ENCODE data around the gene RND1. TPM values are rescaled to one million over a fixed set of nuclear protein-coding genes. Genes with fewer than 3 reads are reported as not detected.

The RND1 gene
- total RNA-seq, 2 donors from 2014 or later, result 6.0 to 8.2 TPM

DNA sequence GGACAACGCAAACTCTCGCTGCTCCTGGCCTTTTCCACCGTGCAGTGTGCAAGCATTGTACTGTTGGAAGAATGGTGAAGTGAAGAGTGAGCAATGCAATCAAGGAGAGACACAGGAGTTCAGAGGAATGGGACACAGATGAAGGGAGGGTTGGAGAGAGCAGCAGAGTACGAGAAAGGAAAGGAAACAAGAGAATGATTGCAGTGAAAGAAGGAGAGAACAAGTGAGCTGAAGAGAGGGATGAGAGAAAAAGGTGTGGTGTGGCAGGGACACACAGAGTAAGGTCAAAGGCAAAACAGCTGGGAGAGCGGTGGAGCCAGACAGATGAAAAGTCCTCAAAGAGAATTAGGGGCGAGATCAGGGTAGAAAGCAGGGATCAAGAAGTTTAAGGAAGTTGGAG, 34.4 kb downstream of the RND1 start:
- H3K36me3 Mint-ChIP-seq (ENCODE audit: low read depth), result peaks cover 4% of the 10 kb centered on the region
- DNase-seq (no peak), ATAC-seq (no peak)
- H3K27ac Mint-ChIP-seq, result peak overlapping the region; percentile 74
- no peaks in the 10 kb centered on the region for H3K9me3 ChIP-seq (ENCODE audit: control insufficient read depth, low read length, poor library complexity, severe bottlenecking)
- H3K4me3 Mint-ChIP-seq, result no peak overlapping the region
- H3K27me3 Mint-ChIP-seq, result no peaks in the 10 kb centered on the region
- H3K4me1 Mint-ChIP-seq, result peaks cover 16% of the 10 kb centered on the region

- Mint-ChIP-seq H3K27me3 (no peaks in the 10 kb centered on the region), H3K4me1 (peaks cover 21% of the 10 kb centered on the region)
Measured at GRCh38 chr12:48828841-48829575, 36.7 kb downstream of the RND1 start.

GRCh38 chr12:48828293-48828692, 37.4 kb downstream of the RND1 start:
- no peaks in the 10 kb centered on the region for H3K27me3 Mint-ChIP-seq
- DNase-seq (no peak), ATAC-seq (no peak)
- H3K36me3 Mint-ChIP-seq (ENCODE audit: low read depth), result peaks cover 4% of the 10 kb centered on the region
- H3K27ac Mint-ChIP-seq, result peak overlapping the region; percentile 62
- H3K4me3 Mint-ChIP-seq, result no peak overlapping the region
- no peaks in the 10 kb centered on the region for H3K9me3 ChIP-seq (ENCODE audit: control insufficient read depth, low read length, poor library complexity, severe bottlenecking)
- peaks cover 25% of the 10 kb centered on the region for H3K4me1 Mint-ChIP-seq

More at GRCh38 chr12:48828841-48829575, 36.7 kb downstream of the RND1 start:
- no peaks in the 10 kb centered on the region for H3K9me3 ChIP-seq (ENCODE audit: control insufficient read depth, low read length, poor library complexity, severe bottlenecking)
- no peak for ATAC-seq
- DNase-seq, result no peak
- H3K4me3 Mint-ChIP-seq, result no peak overlapping the region
- H3K27ac Mint-ChIP-seq, result peak overlapping the region; percentile 62
- peaks cover 4% of the 10 kb centered on the region for H3K36me3 Mint-ChIP-seq (ENCODE audit: low read depth)

DNA sequence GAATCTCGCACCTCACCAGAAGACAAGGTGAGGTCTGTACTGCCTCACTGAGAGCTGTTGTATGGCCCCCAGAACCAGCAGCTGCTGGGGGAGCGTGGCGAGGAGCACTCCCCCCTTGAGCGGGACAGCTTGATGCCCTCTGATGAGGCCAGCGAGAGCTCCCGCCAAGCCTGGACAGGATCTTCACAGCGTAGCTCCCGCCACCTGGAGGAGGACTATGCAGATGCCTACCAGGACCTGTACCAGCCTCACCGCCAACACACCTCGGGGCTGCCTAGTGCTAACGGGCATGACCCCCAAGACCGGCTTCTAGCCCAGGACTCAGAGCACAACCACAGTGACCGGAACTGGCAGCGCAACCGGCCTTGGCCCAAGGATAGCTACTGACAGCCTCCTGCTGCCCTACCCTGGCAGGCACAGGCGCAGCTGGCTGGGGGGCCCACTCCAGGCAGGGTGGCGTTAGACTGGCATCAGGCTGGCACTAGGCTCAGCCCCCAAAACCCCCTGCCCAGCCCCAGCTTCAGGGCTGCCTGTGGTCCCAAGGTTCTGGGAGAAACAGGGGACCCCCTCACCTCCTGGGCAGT, 38.1 kb downstream of the RND1 start:
- Mint-ChIP-seq H3K4me1 (peaks cover 25% of the 10 kb centered on the region), H3K36me3 (ENCODE audit: low read depth) (peaks cover 4% of the 10 kb centered on the region), H3K4me3 (no peak overlapping the region), H3K27me3 (no peaks in the 10 kb centered on the region), H3K27ac (no peak overlapping the region)
- ATAC-seq (no peak), DNase-seq (no peak)
- no peaks in the 10 kb centered on the region for H3K9me3 ChIP-seq (ENCODE audit: control insufficient read depth, low read length, poor library complexity, severe bottlenecking)

DNA sequence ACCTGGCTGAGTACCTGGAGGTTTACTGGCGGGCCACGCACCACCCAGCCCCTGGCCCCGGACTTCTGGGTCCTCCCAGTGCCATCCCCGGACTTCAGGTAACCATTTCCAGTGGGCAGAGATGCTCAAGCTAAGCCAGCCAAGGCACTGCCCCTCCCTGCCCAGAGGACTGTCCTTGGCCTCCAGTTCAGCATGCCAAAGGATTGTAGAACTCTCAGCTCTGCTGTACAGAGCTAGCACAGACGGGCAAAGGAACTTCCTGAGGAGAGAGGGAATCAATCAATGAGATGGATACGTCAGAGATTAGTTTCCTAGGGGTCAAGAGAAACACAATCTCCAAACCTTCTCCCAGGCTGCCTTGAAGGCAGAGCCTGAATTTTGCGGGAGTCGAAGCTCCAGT, 38.6 kb downstream of the RND1 start:
- Mint-ChIP-seq H3K27me3 (no peaks in the 10 kb centered on the region), H3K36me3 (ENCODE audit: low read depth) (peaks cover 4% of the 10 kb centered on the region), H3K4me1 (peaks cover 29% of the 10 kb centered on the region), H3K4me3 (no peak overlapping the region), H3K27ac (no peak overlapping the region)
- H3K9me3 ChIP-seq (ENCODE audit: control insufficient read depth, low read length, poor library complexity, severe bottlenecking), result no peaks in the 10 kb centered on the region
- DNase-seq (no peak), ATAC-seq (no peak)

- DNase-seq, result no peak
- Mint-ChIP-seq H3K27me3 (no peaks in the 10 kb centered on the region), H3K4me1 (peaks cover 29% of the 10 kb centered on the region), H3K27ac (no peak overlapping the region), H3K4me3 (no peak overlapping the region), H3K36me3 (ENCODE audit: low read depth) (peaks cover 3% of the 10 kb centered on the region)
- no peaks in the 10 kb centered on the region for H3K9me3 ChIP-seq (ENCODE audit: control insufficient read depth, low read length, poor library complexity, severe bottlenecking)
- ATAC-seq, result no peak
Measured at GRCh38 chr12:48826209-48826855, 39.3 kb downstream of the RND1 start.

DNA sequence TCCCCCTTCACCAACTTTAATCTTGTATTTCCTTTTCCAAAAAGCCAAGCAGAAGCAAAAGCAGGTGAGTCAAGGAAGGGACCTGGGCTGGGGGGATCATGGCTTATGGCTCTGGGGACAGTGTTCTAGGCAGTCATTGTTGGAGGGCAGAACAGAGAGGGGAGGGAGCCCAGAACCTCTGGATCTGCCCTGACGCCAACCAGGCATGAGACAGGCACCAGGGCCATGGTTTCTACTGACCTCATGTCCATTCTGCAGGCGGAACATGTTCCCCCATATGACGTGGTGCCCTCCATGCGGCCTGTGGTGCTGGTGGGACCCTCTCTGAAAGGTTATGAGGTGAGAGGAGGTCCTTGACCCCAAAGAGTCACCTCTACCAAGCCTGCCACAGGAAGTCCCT, 40.8 kb downstream of the RND1 start:
- Mint-ChIP-seq H3K4me3 (no peak overlapping the region), H3K27me3 (no peaks in the 10 kb centered on the region), H3K36me3 (ENCODE audit: low read depth) (no peaks in the 10 kb centered on the region), H3K27ac (peak overlapping the region; percentile 43), H3K4me1 (peaks cover 25% of the 10 kb centered on the region)
- no peaks in the 10 kb centered on the region for H3K9me3 ChIP-seq (ENCODE audit: control insufficient read depth, low read length, poor library complexity, severe bottlenecking)
- DNase-seq (no peak), ATAC-seq (no peak)

GRCh38 chr12:48824112-48824511, 41.6 kb downstream of the RND1 start:
- Mint-ChIP-seq H3K27ac (peak overlapping the region; percentile 43), H3K27me3 (no peaks in the 10 kb centered on the region), H3K4me1 (peaks cover 28% of the 10 kb centered on the region), H3K36me3 (ENCODE audit: low read depth) (no peaks in the 10 kb centered on the region), H3K4me3 (no peak overlapping the region)
- H3K9me3 ChIP-seq (ENCODE audit: control insufficient read depth, low read length, poor library complexity, severe bottlenecking), result no peaks in the 10 kb centered on the region
- DNase-seq (no peak), ATAC-seq (peak; percentile 56)

- H3K36me3 Mint-ChIP-seq (ENCODE audit: low read depth), result no peaks in the 10 kb centered on the region
- H3K4me1 Mint-ChIP-seq, result peaks cover 27% of the 10 kb centered on the region
- ATAC-seq, result no peak
Measured at GRCh38 chr12:48823281-48823680, 42.4 kb downstream of the RND1 start.

DNA sequence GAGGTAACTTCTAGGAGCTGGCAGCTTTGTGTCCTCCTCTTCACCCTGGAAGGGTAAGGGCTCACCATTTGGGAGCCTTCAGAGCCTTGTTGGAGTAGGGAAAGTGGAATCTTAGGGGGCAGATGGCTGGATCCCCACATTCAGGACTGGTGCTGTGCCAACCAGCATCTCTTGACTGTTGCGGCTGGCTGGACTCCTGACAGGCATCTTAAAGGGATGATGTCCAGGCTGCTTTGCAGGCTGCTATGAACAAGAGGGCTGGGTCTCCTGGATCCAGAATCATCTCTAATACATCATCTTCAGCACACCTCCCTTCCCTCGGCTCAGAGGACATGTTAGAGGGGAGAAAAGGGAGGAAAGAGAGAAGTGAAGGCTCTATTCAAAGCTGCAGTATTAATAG, 43.0 kb downstream of the RND1 start:
- Mint-ChIP-seq H3K4me1 (peaks cover 29% of the 10 kb centered on the region), H3K27me3 (no peaks in the 10 kb centered on the region), H3K4me3 (no peak overlapping the region), H3K36me3 (ENCODE audit: low read depth) (no peaks in the 10 kb centered on the region), H3K27ac (peak overlapping the region; percentile 27)
- H3K9me3 ChIP-seq (ENCODE audit: control insufficient read depth, low read length, poor library complexity, severe bottlenecking), result no peaks in the 10 kb centered on the region
- no peak for DNase-seq
- no peak for ATAC-seq

More at GRCh38 chr12:48823281-48823680, 42.4 kb downstream of the RND1 start:
- H3K27ac Mint-ChIP-seq, result peak overlapping the region; percentile 43
- H3K27me3 Mint-ChIP-seq, result no peaks in the 10 kb centered on the region
- no peaks in the 10 kb centered on the region for H3K9me3 ChIP-seq (ENCODE audit: control insufficient read depth, low read length, poor library complexity, severe bottlenecking)
- no peak overlapping the region for H3K4me3 Mint-ChIP-seq
- no peak for DNase-seq

- H3K4me1 Mint-ChIP-seq, result peaks cover 32% of the 10 kb centered on the region
- DNase-seq, result no peak
- H3K4me3 Mint-ChIP-seq, result no peak overlapping the region
- H3K27ac Mint-ChIP-seq, result peak overlapping the region; percentile 27
- H3K27me3 Mint-ChIP-seq, result no peaks in the 10 kb centered on the region
- H3K36me3 Mint-ChIP-seq (ENCODE audit: low read depth), result no peaks in the 10 kb centered on the region
- no peak for ATAC-seq
- no peaks in the 10 kb centered on the region for H3K9me3 ChIP-seq (ENCODE audit: control insufficient read depth, low read length, poor library complexity, severe bottlenecking)
Measured at GRCh38 chr12:48822139-48822538, 43.5 kb downstream of the RND1 start.

GRCh38 chr12:48819986-48820725, 45.5 kb downstream of the RND1 start:
- Mint-ChIP-seq H3K27ac (peak overlapping the region; percentile 56), H3K4me1 (peaks cover 40% of the 10 kb centered on the region), H3K4me3 (no peak overlapping the region), H3K36me3 (ENCODE audit: low read depth) (no peaks in the 10 kb centered on the region), H3K27me3 (no peaks in the 10 kb centered on the region)
- DNase-seq (no peak), ATAC-seq (no peak)
- H3K9me3 ChIP-seq (ENCODE audit: control insufficient read depth, low read length, poor library complexity, severe bottlenecking), result no peaks in the 10 kb centered on the region
